ENCODE results near the gene KIAA0408.
"Not testable (repeated sequence)": the region's sequence is repeated elsewhere in the genome, so short reads cannot be mapped to it uniquely, and the experiment has no call there.

The KIAA0408 gene

GRCh38 chr6:127462376-127462775, 3.2 kb upstream of the KIAA0408 start:
- no peak for DNase-seq

GRCh38 chr6:127460465-127460864, 1.3 kb upstream of the KIAA0408 start:
- no peak for DNase-seq

- no peak for DNase-seq
These were observed 372 bp downstream of the KIAA0408 start for GRCh38 chr6:127458817-127459216.

- DNase-seq, result peak; percentile 9
These were observed 967 bp downstream of the KIAA0408 start for GRCh38 chr6:127458222-127458621.

- DNase-seq, result no peak
These were observed 1.6 kb downstream of the KIAA0408 start for GRCh38 chr6:127457456-127458064.

- no peak for DNase-seq
These were observed 2.7 kb downstream of the KIAA0408 start for GRCh38 chr6:127456465-127456864.

GRCh38 chr6:127453845-127454619, 5.2 kb downstream of the KIAA0408 start:
- DNase-seq, result no peak

- no peak for DNase-seq
These were observed 6.4 kb downstream of the KIAA0408 start for GRCh38 chr6:127452803-127453202.

- DNase-seq, result no peak
These were observed 7.8 kb downstream of the KIAA0408 start for GRCh38 chr6:127451388-127451787.

GRCh38 chr6:127447780-127448179, 11.4 kb downstream of the KIAA0408 start:
- no peak for DNase-seq

- DNase-seq, result no peak
These were observed 12.8 kb downstream of the KIAA0408 start for GRCh38 chr6:127446356-127446755.

GRCh38 chr6:127441881-127442280, 17.3 kb downstream of the KIAA0408 start:
- no peak for DNase-seq

GRCh38 chr6:127439718-127440117, 19.5 kb downstream of the KIAA0408 start:
- DNase-seq, result no peak

- DNase-seq, result no peak
These were observed 22.5 kb downstream of the KIAA0408 start for GRCh38 chr6:127436578-127437110.

GRCh38 chr6:127435626-127436220, 23.5 kb downstream of the KIAA0408 start:
- DNase-seq, result no peak

GRCh38 chr6:127434651-127435050, 24.5 kb downstream of the KIAA0408 start:
- no peak for DNase-seq

GRCh38 chr6:127428562-127428961, 30.6 kb downstream of the KIAA0408 start:
- DNase-seq, result not testable (repeated sequence)

- no peak for DNase-seq
These were observed 35.3 kb downstream of the KIAA0408 start for GRCh38 chr6:127423921-127424320.

- DNase-seq, result not testable (repeated sequence)
These were observed 38.0 kb downstream of the KIAA0408 start for GRCh38 chr6:127421164-127421563.

- peak; percentile 95 for DNase-seq
These were observed 38.6 kb downstream of the KIAA0408 start for GRCh38 chr6:127420556-127420955.

GRCh38 chr6:127415096-127415495, 44.1 kb downstream of the KIAA0408 start:
- no peak for DNase-seq

- not testable (repeated sequence) for DNase-seq
These were observed 46.1 kb downstream of the KIAA0408 start for GRCh38 chr6:127413123-127413522.

GRCh38 chr6:127412016-127412415, 47.2 kb downstream of the KIAA0408 start:
- not testable (repeated sequence) for DNase-seq
